RWPE2 (cell line): ENCODE data around the gene MYMK.

ENCODE experiments used
- ATAC-seq: fragments of 200-7000 bp; cut with Tn5 transposase; 3 replicates; pipeline ENCODE4 v1.9.1; 2021; ENCODE audit warnings: low read depth
- DNase-seq: peaks from one replicate; pipeline ENCODE4 v3.0.0-alpha.2; 2020; ENCODE audit warnings: low spot score
- H3K27ac ChIP-seq: fragments of 450-650 bp; 2 replicates; pipeline ENCODE4 v1.5.1; 2017; ENCODE audit warnings: mild to moderate bottlenecking; ENCODE audit not compliant: poor library complexity, severe bottlenecking
- H3K27me3 ChIP-seq: fragments of 250-450 bp; sonication (Bioruptor Pico); 2 replicates; pipeline ENCODE4 v1.5.1; 2021; ENCODE audit warnings: mild to moderate bottlenecking, moderate library complexity; ENCODE audit not compliant: insufficient read depth, poor library complexity, severe bottlenecking
- H3K36me3 ChIP-seq: fragments of 250-450 bp; sonication (Bioruptor Pico); 2 replicates; pipeline ENCODE4 v1.5.1; 2020; ENCODE audit warnings: low read depth, mild to moderate bottlenecking, moderate library complexity
- H3K4me1 ChIP-seq: fragments of 250-450 bp; sonication (Bioruptor Pico); 2 replicates; pipeline ENCODE4 v1.5.1; 2021; ENCODE audit warnings: mild to moderate bottlenecking, moderate library complexity; ENCODE audit not compliant: insufficient read depth, poor library complexity, severe bottlenecking
- H3K4me3 ChIP-seq: fragments of 250-450 bp; sonication (Bioruptor Pico); 2 replicates; pipeline ENCODE4 v1.5.1; 2021; ENCODE audit warnings: mild to moderate bottlenecking, moderate library complexity; ENCODE audit not compliant: severe bottlenecking
- H3K9me3 ChIP-seq: fragments of 250-450 bp; sonication (Bioruptor Pico); 2 replicates; pipeline ENCODE4 v1.5.1; 2021; ENCODE audit warnings: mild to moderate bottlenecking, moderate library complexity; ENCODE audit not compliant: severe bottlenecking
- TF ChIP-seq, protein P1 (sequence below): fragments of 450-650 bp; IDR thresholded peaks from one replicate; pipeline ENCODE4 v1.5.1; 2017; ENCODE audit warnings: mild to moderate bottlenecking, moderate library complexity; ENCODE audit not compliant: poor library complexity, severe bottlenecking

The MYMK gene

DNA sequence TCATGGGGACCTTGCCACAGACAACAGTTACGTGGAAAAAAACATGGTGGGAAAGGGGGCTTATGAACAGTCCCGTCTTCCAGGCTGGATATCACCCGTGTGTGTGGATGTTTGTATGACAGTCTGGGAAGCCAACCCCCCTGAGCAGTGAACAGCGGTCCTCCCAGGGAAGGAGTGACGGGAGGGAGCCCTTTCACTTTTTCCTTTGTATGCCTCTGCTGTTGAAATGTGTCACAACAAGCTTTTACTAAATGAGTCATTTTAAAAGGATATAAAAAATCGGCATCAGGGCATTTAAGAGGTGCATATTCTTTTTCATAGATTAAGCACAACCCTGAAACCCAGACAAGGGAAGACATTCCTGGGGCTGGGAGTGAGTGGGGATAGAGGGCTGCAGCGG is 5.1 kb downstream of the MYMK start:
- H3K27ac ChIP-seq: no peak overlapping the region
- H3K9me3 ChIP-seq: no peaks in the 10 kb centered on the region
- TF ChIP-seq, protein P1, sequence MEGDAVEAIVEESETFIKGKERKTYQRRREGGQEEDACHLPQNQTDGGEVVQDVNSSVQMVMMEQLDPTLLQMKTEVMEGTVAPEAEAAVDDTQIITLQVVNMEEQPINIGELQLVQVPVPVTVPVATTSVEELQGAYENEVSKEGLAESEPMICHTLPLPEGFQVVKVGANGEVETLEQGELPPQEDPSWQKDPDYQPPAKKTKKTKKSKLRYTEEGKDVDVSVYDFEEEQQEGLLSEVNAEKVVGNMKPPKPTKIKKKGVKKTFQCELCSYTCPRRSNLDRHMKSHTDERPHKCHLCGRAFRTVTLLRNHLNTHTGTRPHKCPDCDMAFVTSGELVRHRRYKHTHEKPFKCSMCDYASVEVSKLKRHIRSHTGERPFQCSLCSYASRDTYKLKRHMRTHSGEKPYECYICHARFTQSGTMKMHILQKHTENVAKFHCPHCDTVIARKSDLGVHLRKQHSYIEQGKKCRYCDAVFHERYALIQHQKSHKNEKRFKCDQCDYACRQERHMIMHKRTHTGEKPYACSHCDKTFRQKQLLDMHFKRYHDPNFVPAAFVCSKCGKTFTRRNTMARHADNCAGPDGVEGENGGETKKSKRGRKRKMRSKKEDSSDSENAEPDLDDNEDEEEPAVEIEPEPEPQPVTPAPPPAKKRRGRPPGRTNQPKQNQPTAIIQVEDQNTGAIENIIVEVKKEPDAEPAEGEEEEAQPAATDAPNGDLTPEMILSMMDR: no peak
- H3K27me3 ChIP-seq: no peaks in the 10 kb centered on the region
- H3K4me3 ChIP-seq: no peak overlapping the region
- no peaks in the 10 kb centered on the region for H3K36me3 ChIP-seq
- DNase-seq: no peak
- H3K4me1 ChIP-seq: no peaks in the 10 kb centered on the region
- ATAC-seq: peak; percentile 16; the same call in 2 of the 3 replicates

DNA sequence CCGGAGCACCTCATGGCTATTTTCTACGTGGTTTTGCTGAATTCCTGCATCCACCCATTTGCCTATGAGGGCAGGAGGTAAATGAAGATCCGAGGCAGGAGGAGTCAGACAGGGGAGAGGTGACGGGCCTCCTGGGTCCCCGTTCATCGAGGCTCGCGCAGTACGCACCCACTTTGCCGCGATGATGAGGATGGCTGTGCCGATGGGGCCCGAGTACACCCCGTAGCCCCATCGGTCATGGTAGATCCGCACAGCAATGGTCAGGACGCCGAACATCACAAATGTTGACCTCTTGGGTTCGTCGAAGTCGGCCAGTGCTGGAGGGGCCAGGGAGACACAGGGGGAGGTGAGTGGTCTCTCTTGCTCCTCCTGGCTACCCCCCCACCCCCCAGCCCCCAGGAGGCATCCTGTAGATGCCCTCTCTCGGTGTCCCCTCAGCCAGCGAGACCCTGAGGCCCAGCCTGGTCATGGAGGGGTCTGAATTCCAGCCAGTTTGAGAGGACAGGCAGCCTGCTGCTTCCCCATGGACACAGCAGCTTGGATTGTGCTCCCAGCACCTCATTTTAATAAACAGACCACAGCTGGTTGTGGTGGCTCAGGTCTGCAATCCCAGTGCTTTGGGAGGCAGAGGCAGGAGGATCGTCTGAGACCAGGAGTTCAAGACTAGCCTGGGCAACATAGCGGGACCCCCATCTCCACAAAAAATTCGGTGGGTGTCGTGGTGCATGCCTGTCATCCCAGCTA is 5.9 kb downstream of the MYMK start:
- Histone ChIP-seq H3K9me3 (no peaks in the 10 kb centered on the region), H3K4me3 (no peak overlapping the region), H3K27me3 (no peaks in the 10 kb centered on the region), H3K27ac (no peak overlapping the region), H3K4me1 (no peaks in the 10 kb centered on the region), H3K36me3 (no peaks in the 10 kb centered on the region)
- DNase-seq (no peak), ATAC-seq (no peak)
- TF ChIP-seq, protein P1: no peak

DNA sequence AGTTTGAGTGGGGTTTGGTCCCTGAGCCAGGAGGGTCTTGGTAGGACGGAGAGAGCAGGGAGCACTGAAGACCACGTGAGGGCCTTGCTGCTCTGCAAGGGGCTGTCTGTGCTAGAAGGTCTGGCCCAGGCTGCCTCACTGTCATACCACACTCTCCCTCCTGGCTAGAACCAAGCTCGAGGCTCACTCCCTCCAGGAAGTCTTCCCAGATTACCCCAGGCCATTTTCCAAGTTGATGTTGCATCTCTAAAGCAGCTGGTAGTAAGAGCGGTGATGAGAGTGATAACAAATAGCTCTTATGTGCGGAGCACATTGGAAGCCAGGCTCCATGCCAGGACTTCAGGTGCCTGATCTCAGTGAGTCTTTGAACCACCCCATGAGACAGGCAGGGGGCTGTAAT is 6.6 kb downstream of the MYMK start:
- H3K4me1 ChIP-seq: no peaks in the 10 kb centered on the region
- H3K27ac ChIP-seq: no peak overlapping the region
- H3K27me3 ChIP-seq: no peaks in the 10 kb centered on the region
- TF ChIP-seq, protein P1: no peak
- H3K4me3 ChIP-seq: no peak overlapping the region
- DNase-seq (no peak), ATAC-seq (no peak)
- no peaks in the 10 kb centered on the region for H3K9me3 ChIP-seq
- H3K36me3 ChIP-seq: no peaks in the 10 kb centered on the region

DNA sequence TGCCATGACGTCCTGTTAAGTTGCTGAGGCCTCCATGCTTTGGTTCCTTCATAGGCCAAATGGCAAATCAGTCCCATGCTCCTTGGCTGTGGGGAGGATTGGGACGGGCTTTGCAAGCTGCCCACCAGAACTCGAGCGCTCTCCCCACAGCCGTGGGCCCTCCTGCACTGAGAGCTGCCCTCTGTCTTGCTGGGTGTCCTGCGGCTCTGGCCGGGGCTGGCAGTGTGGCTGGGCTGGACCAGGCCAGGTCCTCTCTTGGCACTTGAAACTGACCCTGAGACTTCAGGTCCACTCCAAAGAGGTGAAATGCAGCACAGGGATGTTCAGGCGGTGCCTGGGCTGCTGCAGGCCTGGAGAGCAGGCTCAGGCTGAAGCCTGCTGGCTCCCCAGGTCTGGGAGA is 7.0 kb downstream of the MYMK start:
- Histone ChIP-seq H3K27me3 (no peaks in the 10 kb centered on the region), H3K9me3 (no peaks in the 10 kb centered on the region), H3K36me3 (no peaks in the 10 kb centered on the region), H3K4me1 (no peaks in the 10 kb centered on the region), H3K4me3 (no peak overlapping the region), H3K27ac (no peak overlapping the region)
- ATAC-seq (no peak), DNase-seq (no peak)
- TF ChIP-seq, protein P1: no peak

DNA sequence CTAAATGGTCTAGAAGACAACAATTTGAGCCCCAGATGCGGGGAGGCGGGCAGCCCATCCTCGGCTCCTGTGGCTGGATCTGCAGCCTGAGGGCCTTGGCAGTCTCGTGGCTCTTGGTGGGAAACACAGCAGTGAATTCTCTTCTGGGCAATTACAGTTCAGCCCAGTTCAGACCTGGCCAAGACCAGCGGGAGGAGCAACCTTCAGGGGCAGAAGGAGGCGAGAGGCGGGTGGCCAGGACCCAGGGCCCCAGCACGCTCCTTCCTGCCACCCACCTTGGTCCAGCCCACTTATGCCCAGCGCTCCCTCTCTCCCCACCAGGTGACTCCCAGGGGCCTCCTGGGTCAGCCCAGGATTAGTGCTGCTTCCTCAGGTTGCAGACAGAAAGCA is 7.8 kb downstream of the MYMK start:
- Histone ChIP-seq H3K4me3 (no peak overlapping the region), H3K4me1 (no peaks in the 10 kb centered on the region), H3K27ac (no peak overlapping the region), H3K27me3 (no peaks in the 10 kb centered on the region), H3K9me3 (no peaks in the 10 kb centered on the region), H3K36me3 (no peaks in the 10 kb centered on the region)
- no peak for DNase-seq
- TF ChIP-seq, protein P1: no peak
- ATAC-seq: no peak
